GM21447 (cell line): ENCODE results near the gene FBRS.
"Not testable (repeated sequence)": the region's sequence is repeated elsewhere in the genome, so short reads cannot be mapped to it uniquely, and the experiment has no call there.

Source experiments
- ATAC-seq: cut with Tn5 transposase; IDR thresholded peaks from one replicate; pipeline ENCODE4 v1.9.1; 2021; ENCODE audit not compliant: unreplicated experiment

Gene FBRS

GRCh38 chr16:30697264-30698138, 39.3 kb downstream of the FBRS start:
- ATAC-seq: no peak

GRCh38 chr16:30698139-30698815, 40.0 kb downstream of the FBRS start:
- peak; percentile 82 for ATAC-seq

GRCh38 chr16:30698816-30699614, 40.8 kb downstream of the FBRS start, which contains the start of gene SRCAP:
SRCAP (plus strand) TSS chr16:30699171; CDS start chr16:30700825, 1,654 bp downstream.
- peak; percentile 30 for ATAC-seq

- no peak for ATAC-seq
These were observed 41.4 kb downstream of the FBRS start for GRCh38 chr16:30699615-30700099.

GRCh38 chr16:30700491-30700890, 42.3 kb downstream of the FBRS start:
- ATAC-seq: no peak

GRCh38 chr16:30700971-30701370, 42.7 kb downstream of the FBRS start:
- ATAC-seq: no peak

GRCh38 chr16:30703071-30703470, 44.8 kb downstream of the FBRS start:
- ATAC-seq: not testable (repeated sequence)

- no peak for ATAC-seq
These were observed 45.7 kb downstream of the FBRS start for GRCh38 chr16:30703971-30704370.

- no peak for ATAC-seq
These were observed 47.8 kb downstream of the FBRS start for GRCh38 chr16:30706046-30706445.

GRCh38 chr16:30710971-30711370, 52.7 kb downstream of the FBRS start:
- no peak for ATAC-seq

- ATAC-seq: no peak
These were observed 53.5 kb downstream of the FBRS start for GRCh38 chr16:30711712-30712111.

- ATAC-seq: no peak
These were observed 57.7 kb downstream of the FBRS start for GRCh38 chr16:30715750-30716445.

GRCh38 chr16:30720086-30720485, 61.9 kb downstream of the FBRS start:
- ATAC-seq: no peak
